ENCODE data around the gene PLCG2. TPM values are rescaled to one million over a fixed set of nuclear protein-coding genes. Genes with fewer than 3 reads are reported as not detected.
"Not testable (repeated sequence)": the region's sequence is repeated elsewhere in the genome, so short reads cannot be mapped to it uniquely, and the experiment has no call there.

Gene PLCG2
- polyA plus RNA-seq, 3 donors = 2.0 to 16.2 (median 8.4) TPM

DNA sequence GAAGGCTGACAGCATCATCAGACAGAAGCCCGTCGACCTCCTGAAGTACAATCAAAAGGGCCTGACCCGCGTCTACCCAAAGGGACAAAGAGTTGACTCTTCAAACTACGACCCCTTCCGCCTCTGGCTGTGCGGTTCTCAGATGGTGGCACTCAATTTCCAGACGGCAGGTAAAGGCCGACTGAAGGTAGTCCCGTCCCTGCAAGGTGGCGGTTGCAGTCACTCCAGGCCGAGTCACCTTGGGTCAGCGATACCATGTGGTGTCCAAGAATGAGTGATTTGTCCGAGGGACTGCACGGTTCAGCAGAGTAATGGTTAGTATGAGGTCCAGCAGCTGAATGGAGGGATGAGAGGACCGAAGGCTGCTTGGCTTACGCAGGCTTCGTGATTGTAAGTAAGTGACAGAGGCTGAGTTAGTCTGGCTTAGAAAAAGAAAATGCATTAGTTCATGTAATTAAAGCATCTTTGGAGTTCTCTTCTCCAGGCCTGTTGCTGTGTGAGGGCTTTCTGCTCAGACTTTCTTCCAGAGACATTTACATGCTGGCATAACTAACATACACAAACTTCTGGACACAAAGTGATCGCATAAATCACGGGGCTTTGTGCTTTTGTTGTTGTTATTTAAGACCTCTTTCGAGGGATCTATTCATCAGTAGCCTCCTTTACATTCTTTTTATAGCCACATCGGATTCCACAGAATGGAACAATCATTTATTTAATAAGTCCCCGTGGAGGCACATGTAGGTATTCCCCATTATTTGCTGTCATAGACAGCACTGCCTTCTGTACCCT is 157.3 kb downstream of the PLCG2 start:
- WGBS, 3 donors = 78 to 82% (median 81%) methylated on average over 23 of the region's 23 CpGs

DNA sequence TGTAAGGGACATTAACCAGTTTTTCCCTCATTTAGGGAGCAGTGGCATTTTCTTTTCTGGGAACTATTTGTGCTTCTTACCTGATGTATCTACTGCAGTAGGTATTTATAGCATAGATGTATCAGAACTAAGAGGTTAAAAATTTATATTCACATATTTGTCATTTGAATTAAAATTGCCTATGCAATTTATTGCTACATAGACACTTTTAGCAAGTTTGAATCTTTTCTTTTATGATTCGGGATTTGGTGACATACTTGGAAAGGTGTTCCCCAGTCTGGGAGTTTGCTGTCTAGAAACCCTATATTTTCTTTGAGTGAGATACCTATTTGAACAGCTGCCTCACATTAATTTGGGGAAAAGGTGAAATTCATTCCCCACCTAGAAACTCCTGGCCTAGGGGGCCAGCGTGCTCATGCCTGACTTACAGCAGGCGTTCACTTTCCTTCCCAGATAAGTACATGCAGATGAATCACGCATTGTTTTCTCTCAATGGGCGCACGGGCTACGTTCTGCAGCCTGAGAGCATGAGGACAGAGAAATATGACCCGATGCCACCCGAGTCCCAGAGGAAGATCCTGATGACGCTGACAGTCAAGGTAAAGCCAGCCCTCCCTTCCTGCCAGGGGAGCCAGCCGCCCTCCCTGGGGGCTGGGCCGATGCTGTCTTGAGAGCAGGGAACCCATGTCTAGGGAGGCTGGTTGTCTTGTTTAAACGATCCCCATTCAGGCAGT is 158.4 kb downstream of the PLCG2 start:
- 34 to 74% (median 58%) methylated on average over 13 of the region's 13 CpGs for WGBS, 3 donors
- no peak overlapping the region for H3K27ac ChIP-seq (ENCODE audit: low read depth, low read length)

More for the DNA sequence above, 157.3 kb downstream of the PLCG2 start:
- no peak overlapping the region for H3K27ac ChIP-seq (ENCODE audit: low read depth, low read length)

DNA sequence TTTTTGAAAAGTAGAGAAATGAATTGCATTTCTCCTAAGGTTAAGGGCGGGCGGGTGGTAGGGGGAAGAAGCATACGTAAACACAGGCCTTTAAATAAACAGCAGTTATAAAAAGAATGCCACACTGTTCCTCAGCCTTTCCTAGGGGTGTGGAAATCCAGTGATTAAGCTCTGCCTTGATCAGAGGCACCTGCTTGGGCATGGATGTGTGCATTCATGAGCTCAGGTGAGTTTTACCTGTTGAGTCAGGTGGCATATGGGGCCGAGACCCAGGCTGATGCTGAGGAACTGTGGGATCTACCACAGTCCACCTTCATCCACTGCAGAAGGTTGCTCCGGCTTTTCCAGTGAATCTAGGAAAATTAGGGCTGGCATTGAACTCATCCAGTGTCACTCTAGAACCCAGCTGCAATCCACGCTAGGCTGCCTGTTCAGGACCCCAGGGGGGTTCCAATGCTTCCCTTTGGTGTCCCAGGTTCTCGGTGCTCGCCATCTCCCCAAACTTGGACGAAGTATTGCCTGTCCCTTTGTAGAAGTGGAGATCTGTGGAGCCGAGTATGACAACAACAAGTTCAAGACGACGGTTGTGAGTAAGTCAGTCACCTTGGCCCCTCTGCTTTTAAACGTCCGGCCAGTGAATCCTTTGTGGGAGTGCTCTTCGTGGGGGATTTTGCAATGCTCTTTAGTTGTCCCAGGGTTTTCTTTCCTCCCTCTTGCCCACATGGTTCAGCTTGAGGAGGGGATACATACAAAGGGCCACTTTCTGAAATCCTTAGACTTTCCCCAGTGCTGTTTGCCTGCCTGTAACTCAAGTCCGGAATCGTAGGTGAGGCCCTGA is 159.5 kb downstream of the PLCG2 start:
- no peak overlapping the region for H3K27ac ChIP-seq (ENCODE audit: low read depth, low read length)
- 68 to 88% (median 84%) methylated on average over 17 of the region's 17 CpGs for WGBS, 3 donors

DNA sequence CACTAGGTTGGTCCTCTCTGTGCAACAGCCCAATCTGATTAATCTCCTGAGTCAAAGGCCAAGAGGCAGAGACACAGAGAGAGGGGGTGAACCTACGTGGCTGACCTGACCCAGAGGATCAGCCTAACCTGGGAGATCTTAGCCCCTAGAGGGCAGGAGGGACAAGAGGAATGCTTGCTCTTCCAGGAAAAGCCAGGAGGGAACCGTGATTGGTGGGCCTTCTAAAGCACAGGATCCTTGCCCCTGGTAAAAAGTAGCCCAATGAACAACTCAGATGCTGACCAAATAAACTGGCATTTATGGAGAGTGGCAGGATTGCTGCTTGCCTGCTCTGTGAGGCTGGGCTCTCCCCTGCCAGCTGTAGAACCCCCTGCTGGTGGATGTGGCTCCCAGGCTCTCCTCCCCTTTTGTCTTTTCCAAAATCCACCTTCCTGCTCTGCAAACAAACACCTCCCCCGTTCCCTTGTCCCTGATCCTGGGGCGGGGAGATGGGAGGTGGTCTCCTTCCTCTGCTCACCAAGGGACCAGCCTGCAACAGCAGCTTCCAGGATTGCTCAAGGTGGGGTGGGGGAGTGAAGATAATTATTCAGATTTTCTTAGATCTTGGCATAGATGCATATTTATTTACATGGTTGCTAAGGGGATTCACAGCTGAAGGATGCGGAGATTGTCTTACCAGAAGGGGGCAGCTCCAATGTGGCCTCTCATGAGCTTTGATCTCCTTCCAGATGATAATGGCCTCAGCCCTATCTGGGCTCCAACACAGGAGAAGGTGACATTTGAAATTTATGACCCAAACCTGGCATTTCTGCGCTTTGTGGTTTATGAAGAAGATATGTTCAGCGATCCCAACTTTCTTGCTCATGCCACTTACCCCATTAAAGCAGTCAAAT is 160.3 kb downstream of the PLCG2 start:
- WGBS, 3 donors = 64 to 65% (median 64%) methylated on average over 7 of the region's 7 CpGs
- no peak overlapping the region for H3K27ac ChIP-seq (ENCODE audit: low read depth, low read length)

DNA sequence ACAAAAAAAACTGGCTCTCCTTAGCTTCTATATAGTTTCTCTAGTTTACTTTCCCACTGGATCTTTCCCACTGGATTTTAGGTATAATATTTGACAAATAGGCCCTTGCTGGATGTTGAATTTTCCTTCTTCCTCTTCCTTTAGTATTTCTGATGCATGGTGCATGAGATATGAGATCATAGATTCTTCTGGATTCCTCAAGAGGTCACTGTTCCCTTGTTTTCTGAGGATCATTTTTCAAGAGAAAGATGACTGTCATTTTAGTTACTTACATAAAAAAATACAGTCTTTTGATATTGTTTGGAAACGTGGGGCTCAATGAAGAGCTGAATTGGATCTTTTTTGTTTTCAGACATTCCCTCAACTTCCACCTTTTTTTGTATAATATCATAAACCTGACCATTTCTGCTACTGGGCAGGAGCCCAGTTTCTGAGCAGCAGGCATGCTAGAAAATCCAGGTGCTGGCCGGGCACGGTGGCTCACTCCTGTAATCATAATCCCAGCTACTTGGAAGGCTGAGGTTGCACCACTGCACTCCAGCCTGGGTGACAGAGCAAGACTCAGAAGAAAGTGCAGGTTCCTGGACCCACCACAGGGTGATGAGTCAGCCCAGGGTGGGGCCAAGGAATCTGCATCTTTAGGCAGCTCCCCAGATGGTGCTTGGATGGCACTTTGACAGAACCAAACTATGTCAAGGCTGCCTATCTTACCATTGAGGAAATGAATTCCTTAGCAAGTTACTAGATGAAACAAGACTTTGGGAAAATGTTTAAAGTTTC is 161.9 kb downstream of the PLCG2 start:
- no peak overlapping the region for H3K27ac ChIP-seq (ENCODE audit: low read depth, low read length)
- WGBS, 3 donors = 35 to 61% (median 58%) methylated on average over 3 of the region's 3 CpGs

DNA sequence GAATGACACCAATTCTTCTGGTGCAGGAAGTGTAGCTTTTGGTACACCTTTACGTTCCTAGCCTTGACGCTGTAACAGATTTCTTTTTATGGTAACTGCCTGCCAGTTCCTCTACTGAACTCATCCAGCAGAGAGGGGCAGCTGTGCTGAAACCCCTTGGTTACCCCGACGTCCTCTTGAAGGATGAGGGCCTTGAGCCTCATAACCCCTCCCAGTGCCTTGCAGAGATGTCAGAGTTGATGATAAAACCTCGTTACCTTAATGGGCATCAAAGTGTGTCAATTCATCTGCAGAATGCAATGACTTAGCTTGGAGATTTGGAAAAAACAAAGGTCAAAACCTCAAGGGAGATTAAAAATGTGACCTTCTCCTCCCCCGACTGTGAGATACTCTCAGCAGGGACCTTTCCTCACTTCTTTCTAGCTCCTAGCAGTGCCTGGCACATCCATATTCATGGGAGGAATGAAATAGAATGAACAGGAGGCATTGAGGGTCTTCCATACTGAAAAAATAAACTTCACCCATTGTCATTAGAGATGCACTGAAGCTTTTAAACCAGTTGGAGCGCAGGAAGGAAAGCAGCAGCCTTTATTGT is 163.0 kb downstream of the PLCG2 start:
- WGBS, 3 donors = 65 to 71% (median 65%) methylated on average over 7 of the region's 7 CpGs
- H3K27ac ChIP-seq (ENCODE audit: low read depth, low read length) = no peak overlapping the region

DNA sequence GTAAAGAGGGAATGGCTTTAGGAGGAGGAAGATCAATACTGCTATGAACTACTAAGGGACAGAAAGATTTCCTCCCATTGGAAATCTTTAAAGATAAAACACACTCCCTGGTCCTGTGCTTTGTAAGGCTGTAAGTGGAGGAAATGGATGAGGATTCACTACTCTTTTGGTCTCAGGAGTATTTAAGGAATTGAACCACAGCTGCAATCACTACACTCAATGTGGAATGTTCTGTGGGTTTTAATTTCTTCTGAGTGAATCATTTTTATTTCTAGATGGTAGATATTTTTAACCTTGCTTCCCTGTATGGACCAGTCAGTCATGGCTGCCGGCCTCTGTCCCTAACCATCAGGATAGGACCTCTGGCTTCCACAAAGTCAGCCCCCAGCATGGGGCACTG is 166.6 kb downstream of the PLCG2 start:
- 87 to 96% (median 91%) methylated on average over 1 of the region's 1 CpG for WGBS, 3 donors
- H3K27ac ChIP-seq (ENCODE audit: low read depth, low read length) = no peak overlapping the region

DNA sequence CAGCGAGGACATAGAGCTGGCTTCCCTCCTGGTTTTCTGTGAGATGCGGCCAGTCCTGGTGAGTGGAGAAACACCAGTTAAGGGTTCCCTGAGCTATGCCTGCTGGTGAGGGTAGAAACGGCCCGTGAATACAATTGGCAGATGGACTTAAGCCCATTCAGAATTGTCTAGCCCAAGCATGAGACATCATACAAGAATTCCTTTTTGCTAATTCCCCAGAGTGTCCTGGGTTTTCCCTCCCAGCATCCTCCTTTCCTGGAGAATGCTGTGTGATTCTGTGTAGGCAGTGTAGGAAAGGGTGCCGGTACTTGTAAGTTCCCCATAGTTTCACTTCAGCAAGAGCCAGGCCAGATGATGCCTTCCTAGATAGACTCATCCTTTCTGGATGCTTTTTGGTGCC is 167.1 kb downstream of the PLCG2 start:
- WGBS, 3 donors = 79 to 86% (median 81%) methylated on average over 5 of the region's 5 CpGs
- no peak overlapping the region for H3K27ac ChIP-seq (ENCODE audit: low read depth, low read length)

DNA sequence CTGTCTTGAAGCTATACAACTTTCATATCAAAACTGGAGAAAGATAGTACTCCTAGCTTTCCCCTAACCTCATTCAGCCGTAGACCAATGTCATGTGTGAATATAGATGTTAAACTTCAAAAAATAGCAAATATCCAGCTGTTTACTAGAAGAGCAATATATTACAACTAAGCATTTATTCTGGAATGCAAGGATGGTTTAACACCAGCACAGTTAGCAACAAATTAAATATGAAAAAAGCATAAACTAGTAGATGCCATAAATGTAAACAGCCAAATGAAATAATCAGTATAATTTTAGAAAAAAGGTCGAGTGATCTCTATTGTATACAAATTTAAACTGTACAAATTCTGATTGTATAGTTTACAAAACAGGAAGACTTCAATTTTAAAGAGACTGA is 172.5 kb downstream of the PLCG2 start:
- H3K27ac ChIP-seq (ENCODE audit: low read depth, low read length) = no peak overlapping the region
- WGBS, 3 donors = 58 to 83% (median 73%) methylated on average over 2 of the region's 2 CpGs

DNA sequence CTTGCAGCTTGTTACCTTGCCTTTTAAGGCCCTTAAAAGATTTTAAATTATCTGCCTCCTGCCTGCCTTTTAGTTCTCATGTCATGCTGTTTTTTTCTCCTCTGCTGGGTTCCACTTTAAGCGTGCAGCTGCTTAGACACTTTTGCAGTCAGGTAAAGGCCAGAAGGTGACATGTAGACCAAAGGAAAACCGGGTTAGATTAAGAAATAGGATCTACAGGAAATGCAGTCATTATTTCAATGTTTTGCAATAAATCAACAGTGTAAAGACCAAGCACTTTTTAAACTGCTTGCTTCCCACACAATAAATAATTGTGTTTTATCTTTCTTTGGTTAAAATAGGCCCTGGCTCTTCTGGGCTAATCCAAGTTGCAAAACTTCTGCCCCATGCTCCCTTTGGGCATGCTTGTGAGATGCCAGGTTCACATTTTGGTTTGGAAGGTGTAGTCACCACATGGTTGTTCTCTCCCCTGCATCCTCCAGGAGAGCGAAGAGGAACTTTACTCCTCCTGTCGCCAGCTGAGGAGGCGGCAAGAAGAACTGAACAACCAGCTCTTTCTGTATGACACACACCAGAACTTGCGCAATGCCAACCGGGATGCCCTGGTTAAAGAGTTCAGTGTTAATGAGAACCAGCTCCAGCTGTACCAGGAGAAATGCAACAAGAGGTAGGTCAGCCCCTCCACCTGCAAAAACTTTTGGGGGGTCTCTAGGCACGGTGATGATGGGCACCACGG is 177.3 kb downstream of the PLCG2 start:
- H3K27ac ChIP-seq (ENCODE audit: low read depth, low read length) = no peak overlapping the region
- WGBS, 3 donors = 62 to 83% (median 70%) methylated on average over 9 of the region's 9 CpGs

DNA sequence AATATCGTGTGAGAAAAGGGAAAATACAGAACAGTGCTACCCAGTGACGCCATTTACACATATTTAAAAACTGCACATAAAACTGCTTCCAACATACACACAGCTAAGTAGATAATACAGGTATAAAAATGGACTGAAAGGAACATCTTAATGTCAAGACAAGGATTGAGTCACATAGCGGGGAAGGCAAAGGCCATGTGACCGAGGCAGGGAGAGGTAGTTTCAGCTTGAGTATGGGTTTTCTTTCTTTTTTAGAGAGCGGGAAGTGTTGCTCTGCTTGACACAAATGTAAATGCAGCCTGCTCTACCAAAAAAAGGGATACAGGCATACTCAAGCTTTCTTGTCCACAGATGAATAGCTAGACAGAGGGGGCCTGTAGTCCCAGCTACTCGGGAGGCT is 185.7 kb downstream of the PLCG2 start:
- WGBS, 3 donors = 87 to 97% (median 92%) methylated on average over 6 of the region's 6 CpGs
- no peak overlapping the region for H3K27ac ChIP-seq (ENCODE audit: low read depth, low read length)

DNA sequence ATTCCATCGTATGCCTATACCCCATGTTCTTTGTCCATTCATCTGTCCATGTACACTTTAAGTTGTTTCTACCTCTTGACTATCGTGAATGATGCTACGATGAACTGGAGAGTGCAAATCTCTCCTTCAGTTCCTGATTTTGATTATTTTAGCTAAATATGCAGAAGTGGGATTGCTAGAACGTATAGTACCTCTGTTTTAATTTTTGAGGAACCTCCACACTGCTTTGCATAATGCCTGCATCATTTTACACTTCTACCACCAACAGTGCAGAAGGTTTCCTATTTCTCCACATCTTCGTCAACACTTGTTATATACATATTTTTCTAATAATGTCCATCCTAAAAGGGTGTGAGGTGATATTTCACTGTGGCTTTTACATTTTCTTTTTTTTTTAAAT is 188.3 kb downstream of the PLCG2 start:
- 71 to 77% (median 75%) methylated on average over 5 of the region's 5 CpGs for WGBS, 3 donors
- H3K27ac ChIP-seq (ENCODE audit: low read depth, low read length) = no peak overlapping the region

DNA sequence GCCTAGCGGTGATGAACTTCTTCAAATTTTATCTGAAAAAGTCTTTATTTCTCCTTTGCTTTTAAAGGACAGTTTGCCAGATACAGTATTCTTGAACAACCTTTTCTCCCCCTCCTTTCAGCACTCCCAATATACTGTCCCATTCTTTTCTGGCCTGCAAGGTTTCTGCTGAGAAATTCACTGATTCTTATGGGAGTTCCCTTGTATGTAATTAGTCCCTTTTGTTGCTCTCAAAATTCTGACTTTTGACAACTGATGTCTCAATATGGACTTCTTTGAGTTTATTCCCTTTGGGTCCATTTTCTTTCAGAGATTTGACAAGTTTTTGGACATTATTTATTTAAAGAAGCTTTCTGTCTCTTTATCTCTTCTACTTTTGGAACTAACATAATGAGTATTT is 192.8 kb downstream of the PLCG2 start:
- H3K27ac ChIP-seq (ENCODE audit: low read depth, low read length) = no peak overlapping the region
- WGBS, 3 donors = 97 to 100% (median 100%) methylated on average over 1 of the region's 1 CpG

DNA sequence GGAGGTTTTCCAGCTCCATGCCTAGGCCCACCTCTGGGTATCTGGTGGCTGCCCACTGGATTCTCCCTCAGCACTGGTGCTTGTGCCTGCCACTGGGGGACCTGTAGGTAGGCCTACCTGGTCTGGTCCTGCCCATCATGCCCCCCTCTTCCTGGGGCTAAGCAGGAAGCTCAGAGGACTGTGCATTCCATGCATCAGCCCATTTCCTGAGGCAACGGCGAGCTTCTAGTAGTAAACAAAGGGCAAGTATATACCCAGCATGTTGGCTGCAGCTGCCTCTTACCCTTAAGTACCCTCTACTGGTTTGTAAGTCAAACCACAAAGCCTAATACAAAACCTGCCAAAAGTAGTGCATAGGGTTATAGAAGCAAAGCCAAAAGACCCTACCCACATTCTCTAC is 194.6 kb downstream of the PLCG2 start:
- 64 to 82% (median 64%) methylated on average over 2 of the region's 2 CpGs for WGBS, 3 donors
- H3K27ac ChIP-seq (ENCODE audit: low read depth, low read length) = no peak overlapping the region

DNA sequence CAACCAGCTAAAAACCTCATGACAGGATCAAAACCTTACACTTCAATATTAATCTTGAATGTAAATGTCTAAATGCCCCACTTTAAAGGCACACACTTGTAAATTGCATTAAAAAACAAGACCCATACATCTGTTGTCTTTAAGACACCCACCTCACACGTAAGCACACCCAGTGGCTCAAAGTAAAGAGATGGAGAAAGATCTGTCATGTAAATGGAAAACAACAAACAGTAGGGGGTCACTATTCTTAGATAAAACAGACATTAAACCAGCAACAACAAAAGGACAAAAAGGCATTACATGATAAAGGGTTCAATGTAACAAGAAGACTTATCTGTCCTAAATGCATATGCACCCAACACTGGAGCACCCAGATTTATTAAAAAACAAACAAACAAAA is 196.5 kb downstream of the PLCG2 start:
- 14 to 63% (median 61%) methylated on average over 1 of the region's 1 CpG for WGBS, 3 donors
- H3K27ac ChIP-seq (ENCODE audit: low read depth, low read length) = no peak overlapping the region

DNA sequence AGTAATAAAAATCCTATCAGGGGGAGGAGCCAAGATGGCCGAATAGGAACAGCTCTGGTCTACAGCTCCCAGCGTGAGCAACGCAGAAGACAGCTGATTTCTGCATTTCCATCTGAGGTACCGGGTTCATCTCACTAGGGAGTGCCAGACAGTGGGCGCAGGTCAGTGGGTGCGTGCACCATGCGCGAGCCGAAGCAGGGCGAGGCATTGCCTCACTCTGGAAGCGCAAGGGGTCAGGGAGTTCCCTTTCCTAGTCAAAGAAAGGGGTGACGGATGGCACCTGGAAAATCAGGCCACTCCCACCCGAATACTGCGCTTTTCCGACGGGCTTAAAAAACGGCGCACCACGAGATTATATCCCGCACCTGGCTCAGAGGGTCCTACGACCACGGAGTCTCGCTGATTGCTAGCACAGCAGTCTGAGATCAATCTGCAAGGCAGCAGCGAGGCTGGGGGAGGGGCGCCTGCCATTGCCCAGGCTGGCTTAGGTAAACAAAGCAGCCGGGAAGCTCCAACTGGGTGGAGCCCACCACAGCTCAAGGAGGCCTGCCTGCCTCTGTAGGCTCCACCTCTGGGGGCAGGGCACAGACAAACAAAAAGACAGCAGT is 198.3 kb downstream of the PLCG2 start:
- H3K27ac ChIP-seq (ENCODE audit: low read depth, low read length) = not testable (repeated sequence)
- 84 to 90% (median 87%) methylated on average over 22 to 26 of the region's 26 CpGs for WGBS, 3 donors
